HG02798 (cell line): ENCODE data around the gene CDH8.
"Not testable (repeated sequence)": the region's sequence is repeated elsewhere in the genome, so short reads cannot be mapped to it uniquely, and the experiment has no call there.

Experiments used
- ATAC-seq: cut with Tn5 transposase; IDR thresholded peaks from one replicate; pipeline ENCODE4 v1.9.1; 2021; ENCODE audit warnings: mild to moderate bottlenecking; ENCODE audit not compliant: unreplicated experiment, poor library complexity

CDH8 gene

GRCh38 chr16:61798741-61799140 is 237.5 kb downstream of the CDH8 start:
- ATAC-seq = no peak

- ATAC-seq = no peak
These were observed 238.2 kb downstream of the CDH8 start for GRCh38 chr16:61797961-61798507.

GRCh38 chr16:61797296-61797795 is 238.9 kb downstream of the CDH8 start:
- ATAC-seq = no peak

DNA sequence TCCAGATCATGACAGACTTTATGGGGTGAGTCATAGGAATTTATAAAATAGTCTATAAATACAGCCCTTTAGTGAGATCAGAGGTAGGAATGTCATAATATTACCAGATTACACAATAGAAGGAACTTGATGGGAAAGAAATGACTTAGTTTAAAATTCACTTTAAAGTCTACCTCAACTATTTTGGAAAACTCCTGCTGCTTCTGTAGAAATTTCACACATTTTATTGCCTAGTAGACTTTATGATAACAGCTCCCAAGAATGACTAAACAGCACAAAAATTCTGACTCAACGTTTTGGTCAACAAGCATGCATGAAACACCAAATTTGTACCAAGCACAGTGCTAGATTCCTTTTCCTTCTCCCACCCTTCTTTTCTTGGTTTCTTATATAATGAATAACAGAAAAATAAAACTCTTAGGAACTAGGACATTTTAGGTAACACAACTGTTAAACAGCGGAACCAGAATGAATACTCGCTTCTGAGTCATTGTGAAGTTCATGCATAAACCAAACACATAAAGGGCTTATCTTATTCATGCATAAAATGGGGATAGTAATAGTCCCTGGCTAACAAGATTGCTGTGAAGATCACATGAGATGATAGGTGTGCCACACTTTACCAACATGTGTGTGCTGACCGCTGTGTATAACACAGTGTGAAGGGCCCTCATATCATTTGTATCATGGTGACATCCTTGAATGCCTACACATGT is 243.9 kb downstream of the CDH8 start:
- no peak for ATAC-seq

GRCh38 chr16:61791464-61791863 is 244.8 kb downstream of the CDH8 start:
- ATAC-seq = no peak

DNA sequence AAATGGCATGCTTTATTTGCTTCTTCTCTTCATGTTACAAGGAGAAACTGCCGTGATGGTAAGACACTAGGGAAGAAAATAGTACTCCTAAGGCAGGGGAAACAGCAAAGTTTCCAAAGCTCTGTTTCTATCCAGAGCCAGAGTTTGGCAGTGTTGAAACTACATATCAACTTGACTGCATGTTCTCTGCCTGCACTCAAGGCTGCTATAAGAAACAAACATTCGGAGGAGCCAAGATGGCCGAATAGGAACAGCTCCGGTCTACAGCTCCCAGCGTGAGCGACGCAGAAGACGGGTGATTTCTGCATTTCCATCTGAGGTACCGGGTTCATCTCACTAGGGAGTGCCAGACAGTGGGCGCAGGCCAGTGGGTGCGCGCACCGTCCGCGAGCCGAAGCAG is 254.4 kb downstream of the CDH8 start:
- ATAC-seq = not testable (repeated sequence)

DNA sequence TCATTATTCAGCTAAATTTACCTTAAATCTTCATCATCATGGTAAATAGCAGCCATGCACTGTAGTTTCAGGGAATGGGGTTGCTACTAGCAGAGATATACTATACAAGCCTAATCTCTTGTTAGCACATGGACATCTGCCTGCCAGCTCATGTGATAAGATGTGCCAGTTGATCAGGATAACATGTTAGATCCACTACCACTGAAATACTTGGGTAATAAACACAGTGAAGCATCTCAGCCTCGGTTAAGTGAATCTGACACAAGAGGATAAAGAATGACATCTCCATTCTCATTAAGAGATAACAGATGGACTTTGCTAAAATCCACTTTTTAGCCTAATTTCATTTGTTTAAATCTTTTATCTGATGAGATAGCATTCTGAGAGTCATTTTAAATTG is 256.1 kb downstream of the CDH8 start:
- ATAC-seq = no peak

- no peak for ATAC-seq
These were observed 265.9 kb downstream of the CDH8 start for GRCh38 chr16:61770301-61770700.

DNA sequence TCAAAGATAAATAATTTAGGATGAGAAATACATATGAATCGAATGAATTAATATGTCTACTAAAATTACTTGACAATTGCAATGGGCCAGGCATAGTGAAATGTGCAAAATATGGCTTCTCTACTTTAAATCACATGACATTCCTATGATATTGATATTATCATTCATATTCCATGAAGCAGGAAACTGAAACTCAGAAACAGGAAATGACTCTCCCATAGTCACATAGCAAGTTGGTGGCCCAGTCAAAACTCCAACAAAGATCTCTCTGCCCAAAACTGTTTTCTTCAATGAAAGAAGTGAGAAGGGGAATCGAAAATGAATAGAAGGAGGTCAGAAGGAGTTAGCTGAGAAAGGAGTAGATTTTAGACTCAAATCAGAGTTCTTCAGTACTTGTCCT is 272.2 kb downstream of the CDH8 start:
- no peak for ATAC-seq

- ATAC-seq = no peak
These were observed 273.2 kb downstream of the CDH8 start for GRCh38 chr16:61763013-61763412.

DNA sequence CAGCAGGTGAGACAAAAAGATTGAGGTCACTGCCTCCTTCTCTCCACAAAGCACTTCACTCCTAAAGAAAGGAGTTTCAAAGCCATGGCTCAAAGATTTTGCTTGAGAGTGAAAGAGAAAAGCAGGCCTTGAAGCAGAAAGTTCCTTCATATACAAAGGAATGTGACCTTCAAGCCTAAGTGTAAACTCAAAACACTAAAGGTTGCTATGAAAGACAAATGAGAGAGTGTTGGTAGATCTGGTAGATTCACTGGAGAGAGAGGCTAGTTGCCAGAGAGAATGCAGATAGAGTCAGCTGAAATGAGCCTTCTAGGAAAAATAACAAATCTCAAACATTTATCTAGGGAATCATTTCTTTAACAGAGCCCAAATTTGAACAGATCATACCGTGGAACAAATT is 305.2 kb downstream of the CDH8 start:
- ATAC-seq = no peak

- ATAC-seq = no peak
These were observed 309.5 kb downstream of the CDH8 start for GRCh38 chr16:61726701-61727100.

DNA sequence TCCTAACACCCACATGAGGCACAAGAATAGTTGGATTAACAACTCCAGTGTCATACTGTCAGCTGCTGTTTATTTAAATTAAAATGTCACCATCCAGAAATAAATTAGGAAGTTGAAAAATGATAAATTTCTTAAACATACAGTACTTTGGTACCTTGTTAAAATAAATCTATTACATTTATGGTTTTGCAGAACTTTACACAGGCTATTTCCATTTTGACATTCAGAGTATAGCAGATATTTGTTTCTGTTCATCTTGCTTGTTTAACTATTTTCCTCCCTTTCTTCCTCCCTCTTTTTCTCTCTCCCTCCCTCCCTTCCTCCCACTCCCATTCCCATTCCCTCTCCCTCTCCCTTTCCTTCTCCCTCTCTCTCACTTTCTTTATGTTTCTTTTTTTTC is 310.1 kb downstream of the CDH8 start:
- ATAC-seq = no peak

DNA sequence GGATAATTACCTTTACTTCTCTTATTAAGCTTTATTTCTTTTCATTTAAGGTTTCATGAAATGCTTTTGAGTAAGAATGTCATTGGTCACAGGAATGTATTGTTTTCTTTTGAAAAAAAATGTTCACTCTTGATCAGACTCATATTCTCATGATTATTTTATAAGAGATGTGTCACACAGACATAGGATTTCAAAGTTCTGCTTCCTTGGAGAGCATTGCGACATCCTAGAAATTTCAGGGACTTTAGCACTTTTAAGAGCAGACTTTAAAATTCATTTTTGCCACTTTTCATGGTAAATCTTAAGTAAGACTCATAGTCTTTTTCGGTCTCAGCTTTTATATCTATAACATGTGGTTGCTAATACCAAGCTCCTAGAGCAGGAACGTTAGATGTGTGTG is 314.7 kb downstream of the CDH8 start:
- no peak for ATAC-seq

GRCh38 chr16:61715393-61715792 is 320.8 kb downstream of the CDH8 start:
- ATAC-seq = no peak

- no peak for ATAC-seq
These were observed 322.5 kb downstream of the CDH8 start for GRCh38 chr16:61713787-61714186.

- ATAC-seq = not testable (repeated sequence)
These were observed 336.6 kb downstream of the CDH8 start for GRCh38 chr16:61699640-61700039.

GRCh38 chr16:61684541-61684940 is 351.7 kb downstream of the CDH8 start:
- no peak for ATAC-seq

DNA sequence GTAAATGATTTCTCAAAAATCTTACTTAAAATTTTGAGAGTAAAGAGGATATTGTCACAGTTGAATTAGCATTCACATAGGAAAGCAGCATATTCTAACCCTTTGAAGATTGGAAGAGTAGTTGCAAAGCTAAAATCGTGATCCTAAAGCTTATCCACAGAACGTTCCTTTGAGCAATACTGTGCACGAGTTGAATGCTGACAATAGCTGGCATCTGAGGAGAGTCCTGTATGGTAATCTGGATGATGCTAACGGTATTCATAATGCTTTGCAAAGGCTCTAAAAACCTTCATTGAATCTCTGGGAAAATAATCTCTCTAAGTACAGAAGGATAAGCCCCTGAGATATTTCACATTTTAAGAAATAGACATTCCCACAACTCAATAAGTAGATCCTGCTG is 354.6 kb downstream of the CDH8 start:
- ATAC-seq = no peak

DNA sequence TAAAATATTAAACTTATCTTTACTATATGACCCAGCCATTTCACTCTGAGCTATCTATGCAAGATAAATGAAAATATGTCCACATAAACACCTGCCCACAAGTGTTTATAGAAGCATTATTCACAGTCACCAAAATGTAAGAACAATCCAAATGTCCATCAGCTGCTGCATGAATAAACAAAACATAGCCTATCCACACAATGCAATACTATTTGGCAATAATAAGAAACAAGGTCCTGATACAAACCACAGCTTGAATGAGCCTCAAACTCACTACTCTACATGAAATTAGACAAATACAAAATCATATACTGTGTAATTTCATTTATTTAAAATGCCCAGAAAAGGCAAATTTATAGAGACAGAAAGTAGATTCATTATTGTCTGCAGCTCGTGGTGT is 355.1 kb downstream of the CDH8 start:
- ATAC-seq = no peak

DNA sequence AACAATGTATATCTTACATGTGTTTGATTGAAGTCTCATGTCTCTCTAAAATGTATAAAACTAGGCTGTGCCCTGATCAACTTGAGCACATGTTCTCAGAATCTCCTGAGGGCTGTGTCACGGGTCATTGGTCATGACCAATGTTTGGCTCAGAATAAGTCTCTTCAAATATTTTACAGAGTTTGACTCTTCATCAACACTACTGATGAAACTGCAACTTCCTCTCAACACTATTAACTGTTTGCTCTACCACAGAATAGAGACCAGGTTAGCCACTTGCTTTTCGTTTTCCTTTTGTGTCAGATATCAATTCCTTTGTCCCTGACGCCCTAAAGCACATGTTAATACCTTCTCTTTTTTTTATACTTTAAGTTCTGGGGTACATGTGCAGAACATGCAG is 358.1 kb downstream of the CDH8 start:
- no peak for ATAC-seq

DNA sequence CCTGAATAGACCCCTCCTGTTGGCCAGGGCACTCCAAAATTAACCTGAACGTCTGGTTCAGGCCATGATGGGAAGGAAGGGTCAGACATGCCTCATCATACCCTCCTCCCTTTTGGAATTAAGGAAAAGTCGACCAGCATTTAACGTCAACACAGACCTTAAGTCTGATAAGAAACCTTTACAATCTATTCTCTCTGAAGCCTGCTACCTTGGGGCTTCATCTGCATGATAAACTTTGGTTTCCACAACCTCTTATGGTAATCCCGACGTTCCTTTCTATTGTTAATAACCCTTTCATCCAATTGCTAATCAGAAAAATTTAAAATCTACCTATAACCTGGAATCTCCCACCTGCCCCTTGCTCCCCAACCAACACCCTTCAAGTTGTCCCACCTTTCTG is 358.5 kb downstream of the CDH8 start:
- no peak for ATAC-seq
